GM23338 (cell line): ENCODE results near the gene ARID1B.

ENCODE experiments used
- CREB1 ChIP-seq: fragments of 250-450 bp; sonication (Bioruptor Pico); IDR thresholded peaks from 2 replicates; pipeline ENCODE4 v1.5.0; 2020; ENCODE audit warnings: low read depth, mild to moderate bottlenecking, moderate library complexity
- EZH2 ChIP-seq: fragments of 200-600 bp; sonication (generic); IDR thresholded peaks from one replicate; pipeline ENCODE4 v1.8.0; 2017; ENCODE audit warnings: antibody characterized with exemption, mild to moderate bottlenecking, low read depth; ENCODE audit not compliant: unreplicated experiment
- EZH2phosphoT487 ChIP-seq: fragments of 200-600 bp; sonication (generic); IDR thresholded peaks from one replicate; pipeline ENCODE4 v1.8.1; 2018; ENCODE audit warnings: antibody characterized with exemption; ENCODE audit not compliant: unreplicated experiment
- JUNB ChIP-seq: IDR thresholded peaks from one replicate; pipeline ENCODE4 v1.6.1; 2016; ENCODE audit warnings: antibody characterized with exemption; ENCODE audit not compliant: unreplicated experiment
- NANOG ChIP-seq: IDR thresholded peaks from 2 replicates; pipeline ENCODE4 v1.6.1; 2016; ENCODE audit warnings: antibody characterized with exemption, borderline replicate concordance
- POLR2AphosphoS5 ChIP-seq: IDR thresholded peaks from 2 replicates; pipeline ENCODE4 v1.6.1; 2016; ENCODE audit warnings: antibody characterized with exemption, low read depth
- ZNF331 ChIP-seq: fragments of 250-450 bp; sonication (Bioruptor Pico); IDR thresholded peaks from 2 replicates; pipeline ENCODE4 v1.5.0; 2020; ENCODE audit warnings: low read depth, mild to moderate bottlenecking, moderate library complexity
- TF ChIP-seq, protein P1 (sequence below), 2 experiments: fragments of 200-600 bp in 1 of 2; sonication (generic) in 1 of 2; conservative IDR thresholded peaks; 2 replicates each; pipeline versions ENCODE4 v1.5.1 to v1.6.1; 2016 to 2017; ENCODE audit warnings: antibody characterized with exemption in 2 of 2, low read depth in 2 of 2, mild to moderate bottlenecking in 2 of 2, moderate library complexity in 1 of 2
- TF ChIP-seq, protein P2 (sequence below): IDR thresholded peaks from 2 replicates; pipeline ENCODE4 v1.6.1; 2016; ENCODE audit warnings: antibody characterized with exemption
- TF ChIP-seq, protein P3 (sequence below): IDR thresholded peaks from one replicate; pipeline ENCODE4 v1.6.1; 2018; ENCODE audit warnings: antibody characterized with exemption; ENCODE audit not compliant: unreplicated experiment

GRCh38 chr6:157047328-157047727, 270.1 kb downstream of the ARID1B start:
- TF ChIP-seq, protein P1, sequence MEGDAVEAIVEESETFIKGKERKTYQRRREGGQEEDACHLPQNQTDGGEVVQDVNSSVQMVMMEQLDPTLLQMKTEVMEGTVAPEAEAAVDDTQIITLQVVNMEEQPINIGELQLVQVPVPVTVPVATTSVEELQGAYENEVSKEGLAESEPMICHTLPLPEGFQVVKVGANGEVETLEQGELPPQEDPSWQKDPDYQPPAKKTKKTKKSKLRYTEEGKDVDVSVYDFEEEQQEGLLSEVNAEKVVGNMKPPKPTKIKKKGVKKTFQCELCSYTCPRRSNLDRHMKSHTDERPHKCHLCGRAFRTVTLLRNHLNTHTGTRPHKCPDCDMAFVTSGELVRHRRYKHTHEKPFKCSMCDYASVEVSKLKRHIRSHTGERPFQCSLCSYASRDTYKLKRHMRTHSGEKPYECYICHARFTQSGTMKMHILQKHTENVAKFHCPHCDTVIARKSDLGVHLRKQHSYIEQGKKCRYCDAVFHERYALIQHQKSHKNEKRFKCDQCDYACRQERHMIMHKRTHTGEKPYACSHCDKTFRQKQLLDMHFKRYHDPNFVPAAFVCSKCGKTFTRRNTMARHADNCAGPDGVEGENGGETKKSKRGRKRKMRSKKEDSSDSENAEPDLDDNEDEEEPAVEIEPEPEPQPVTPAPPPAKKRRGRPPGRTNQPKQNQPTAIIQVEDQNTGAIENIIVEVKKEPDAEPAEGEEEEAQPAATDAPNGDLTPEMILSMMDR (conservative IDR thresholded peaks at IDR 0.05; ENCODE audit: low read depth in 2 of 2), result no peak
- TF ChIP-seq, protein P2, sequence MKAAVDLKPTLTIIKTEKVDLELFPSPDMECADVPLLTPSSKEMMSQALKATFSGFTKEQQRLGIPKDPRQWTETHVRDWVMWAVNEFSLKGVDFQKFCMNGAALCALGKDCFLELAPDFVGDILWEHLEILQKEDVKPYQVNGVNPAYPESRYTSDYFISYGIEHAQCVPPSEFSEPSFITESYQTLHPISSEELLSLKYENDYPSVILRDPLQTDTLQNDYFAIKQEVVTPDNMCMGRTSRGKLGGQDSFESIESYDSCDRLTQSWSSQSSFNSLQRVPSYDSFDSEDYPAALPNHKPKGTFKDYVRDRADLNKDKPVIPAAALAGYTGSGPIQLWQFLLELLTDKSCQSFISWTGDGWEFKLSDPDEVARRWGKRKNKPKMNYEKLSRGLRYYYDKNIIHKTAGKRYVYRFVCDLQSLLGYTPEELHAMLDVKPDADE, result no peak
- no peak for TF ChIP-seq EZH2
- no peak for TF ChIP-seq POLR2AphosphoS5
- TF ChIP-seq CREB1 (CRISPR knock-in tag), result no peak
- TF ChIP-seq, protein P3, sequence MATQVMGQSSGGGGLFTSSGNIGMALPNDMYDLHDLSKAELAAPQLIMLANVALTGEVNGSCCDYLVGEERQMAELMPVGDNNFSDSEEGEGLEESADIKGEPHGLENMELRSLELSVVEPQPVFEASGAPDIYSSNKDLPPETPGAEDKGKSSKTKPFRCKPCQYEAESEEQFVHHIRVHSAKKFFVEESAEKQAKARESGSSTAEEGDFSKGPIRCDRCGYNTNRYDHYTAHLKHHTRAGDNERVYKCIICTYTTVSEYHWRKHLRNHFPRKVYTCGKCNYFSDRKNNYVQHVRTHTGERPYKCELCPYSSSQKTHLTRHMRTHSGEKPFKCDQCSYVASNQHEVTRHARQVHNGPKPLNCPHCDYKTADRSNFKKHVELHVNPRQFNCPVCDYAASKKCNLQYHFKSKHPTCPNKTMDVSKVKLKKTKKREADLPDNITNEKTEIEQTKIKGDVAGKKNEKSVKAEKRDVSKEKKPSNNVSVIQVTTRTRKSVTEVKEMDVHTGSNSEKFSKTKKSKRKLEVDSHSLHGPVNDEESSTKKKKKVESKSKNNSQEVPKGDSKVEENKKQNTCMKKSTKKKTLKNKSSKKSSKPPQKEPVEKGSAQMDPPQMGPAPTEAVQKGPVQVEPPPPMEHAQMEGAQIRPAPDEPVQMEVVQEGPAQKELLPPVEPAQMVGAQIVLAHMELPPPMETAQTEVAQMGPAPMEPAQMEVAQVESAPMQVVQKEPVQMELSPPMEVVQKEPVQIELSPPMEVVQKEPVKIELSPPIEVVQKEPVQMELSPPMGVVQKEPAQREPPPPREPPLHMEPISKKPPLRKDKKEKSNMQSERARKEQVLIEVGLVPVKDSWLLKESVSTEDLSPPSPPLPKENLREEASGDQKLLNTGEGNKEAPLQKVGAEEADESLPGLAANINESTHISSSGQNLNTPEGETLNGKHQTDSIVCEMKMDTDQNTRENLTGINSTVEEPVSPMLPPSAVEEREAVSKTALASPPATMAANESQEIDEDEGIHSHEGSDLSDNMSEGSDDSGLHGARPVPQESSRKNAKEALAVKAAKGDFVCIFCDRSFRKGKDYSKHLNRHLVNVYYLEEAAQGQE, result no peak
- TF ChIP-seq EZH2phosphoT487, result no peak
- TF ChIP-seq NANOG, result no peak
- no peak for TF ChIP-seq JUNB
- TF ChIP-seq ZNF331 (CRISPR knock-in tag), result no peak
